Measurements from ENCODE around the gene VAV1.

DNA sequence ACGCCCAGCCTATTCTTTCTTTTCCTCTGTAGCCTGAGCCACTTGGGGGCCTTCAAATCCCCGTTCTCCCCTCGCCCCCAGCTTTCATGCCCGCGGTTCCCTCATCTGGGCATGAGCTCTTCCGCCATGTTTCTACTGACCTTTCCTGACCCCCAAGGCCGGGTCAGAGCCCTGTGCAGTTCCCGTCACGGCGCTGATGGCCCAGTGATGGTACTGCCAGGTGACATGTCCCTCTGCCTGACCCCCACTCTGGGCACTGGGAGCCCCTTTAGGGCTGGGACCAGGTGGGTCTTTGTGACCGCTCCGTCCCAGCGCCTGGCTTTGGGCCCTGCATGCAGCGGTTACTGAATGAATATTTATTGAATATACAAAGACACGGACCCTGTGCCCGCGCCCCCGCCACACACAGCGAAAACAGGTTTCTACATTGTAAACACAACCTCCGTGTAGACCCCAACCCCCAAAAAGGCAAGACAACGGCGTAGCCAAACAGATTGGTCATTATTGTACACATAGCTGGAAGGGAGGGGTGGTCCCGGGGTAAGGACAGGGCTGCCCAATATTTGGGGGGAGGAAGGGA, 42.8 kb upstream of the VAV1 start:
- no peak for TF ChIP-seq POLR2A (IDR thresholded peaks at IDR 0.05)
- TF ChIP-seq, protein P1, sequence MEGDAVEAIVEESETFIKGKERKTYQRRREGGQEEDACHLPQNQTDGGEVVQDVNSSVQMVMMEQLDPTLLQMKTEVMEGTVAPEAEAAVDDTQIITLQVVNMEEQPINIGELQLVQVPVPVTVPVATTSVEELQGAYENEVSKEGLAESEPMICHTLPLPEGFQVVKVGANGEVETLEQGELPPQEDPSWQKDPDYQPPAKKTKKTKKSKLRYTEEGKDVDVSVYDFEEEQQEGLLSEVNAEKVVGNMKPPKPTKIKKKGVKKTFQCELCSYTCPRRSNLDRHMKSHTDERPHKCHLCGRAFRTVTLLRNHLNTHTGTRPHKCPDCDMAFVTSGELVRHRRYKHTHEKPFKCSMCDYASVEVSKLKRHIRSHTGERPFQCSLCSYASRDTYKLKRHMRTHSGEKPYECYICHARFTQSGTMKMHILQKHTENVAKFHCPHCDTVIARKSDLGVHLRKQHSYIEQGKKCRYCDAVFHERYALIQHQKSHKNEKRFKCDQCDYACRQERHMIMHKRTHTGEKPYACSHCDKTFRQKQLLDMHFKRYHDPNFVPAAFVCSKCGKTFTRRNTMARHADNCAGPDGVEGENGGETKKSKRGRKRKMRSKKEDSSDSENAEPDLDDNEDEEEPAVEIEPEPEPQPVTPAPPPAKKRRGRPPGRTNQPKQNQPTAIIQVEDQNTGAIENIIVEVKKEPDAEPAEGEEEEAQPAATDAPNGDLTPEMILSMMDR (IDR thresholded peaks at IDR 0.05): no peak

Measured in thyroid gland (tissue), 4 donors.